PC-9 (cell line): ENCODE data around the gene PSMD4. TPM values are rescaled to one million over a fixed set of nuclear protein-coding genes. Genes with fewer than 3 reads are reported as not detected.

Experiments
- BruUV-seq: library from RNA; stranded (reverse); fragments of 400-500 nt; replicated peaks from 2 replicates; lab custom pipeline; 2021; lab: Mats Ljungman, UMichigan
- CTCF ChIA-PET: fragments of 300-600 bp; sonication (Branson Sonifier 250); formaldehyde crosslinking; loops from one replicate; lab custom pipeline; 2022; ENCODE audit warnings: antibody characterized with exemption; lab: Charles Lee
- POLR2A ChIA-PET: fragments of 300-600 bp; sonication (Branson Sonifier 250); formaldehyde crosslinking; loops from one replicate; lab custom pipeline; 2022; ENCODE audit warnings: antibody characterized with exemption; ENCODE audit not compliant: unreplicated experiment; lab: Charles Lee
- DNase-seq, 2 experiments: peaks; one replicate each; pipeline versions ENCODE4 v3.0.0 to v3.0.0-alpha.2; 2015 to 2022; ENCODE audit warnings: mixed read lengths in 1 of 2
- H2AFZ ChIP-seq: fragments of 200-600 bp; sonication (generic); 2 replicates; pipeline ENCODE4 v1.8.1; 2017; ENCODE audit warnings: antibody characterized with exemption
- H3F3A ChIP-seq: fragments of 200-600 bp; sonication (generic); 2 replicates; pipeline ENCODE4 v1.8.1; 2017; ENCODE audit warnings: antibody characterized with exemption, mild to moderate bottlenecking, low read depth; ENCODE audit not compliant: insufficient read depth
- H3K27ac ChIP-seq: fragments of 200-600 bp; sonication (generic); 2 replicates; pipeline ENCODE4 v1.6.1; 2016; ENCODE audit warnings: mixed run types
- H3K27me3 ChIP-seq: fragments of 200-600 bp; sonication (generic); 2 replicates; pipeline ENCODE4 v1.6.1; 2016; ENCODE audit warnings: low read depth, mixed run types; ENCODE audit not compliant: insufficient read depth
- H3K36me3 ChIP-seq: fragments of 200-600 bp; sonication (generic); 2 replicates; pipeline ENCODE4 v1.6.1; 2016; ENCODE audit warnings: low read depth, mixed run types
- H3K4me1 ChIP-seq: fragments of 200-600 bp; sonication (generic); replicated peaks from 2 replicates; pipeline ENCODE4 v1.6.1; 2016; ENCODE audit warnings: mixed run types; ENCODE audit not compliant: insufficient read depth
- H3K4me2 ChIP-seq: fragments of 200-600 bp; sonication (generic); 2 replicates; pipeline ENCODE4 v1.6.1; 2017; ENCODE audit warnings: mixed run types
- H3K4me3 ChIP-seq: fragments of 200-600 bp; sonication (generic); 2 replicates; pipeline ENCODE4 v1.6.1; 2016; ENCODE audit warnings: mixed run types
- H3K79me2 ChIP-seq: fragments of 200-600 bp; sonication (generic); 2 replicates; pipeline ENCODE4 v1.6.1; 2017; ENCODE audit warnings: low read depth, mixed run types
- H3K9me2 ChIP-seq: fragments of 200-600 bp; sonication (generic); 2 replicates; pipeline ENCODE4 v1.8.1; 2017; ENCODE audit warnings: mild to moderate bottlenecking; ENCODE audit not compliant: insufficient read depth
- H3K9me3 ChIP-seq: fragments of 200-600 bp; sonication (generic); 2 replicates; pipeline ENCODE4 v1.8.1; 2016; ENCODE audit warnings: low read depth; ENCODE audit not compliant: insufficient read depth
- H4K20me1 ChIP-seq: fragments of 200-600 bp; sonication (generic); 2 replicates; pipeline ENCODE4 v1.8.1; 2017; ENCODE audit not compliant: insufficient read depth
- CTCF ChIP-seq: fragments of 200-600 bp; sonication (generic); conservative IDR thresholded peaks from 2 replicates; pipeline ENCODE4 v1.6.1; 2017; ENCODE audit warnings: mixed run types, antibody characterized with exemption, mild to moderate bottlenecking, moderate library complexity
- EZH2 ChIP-seq: fragments of 200-600 bp; sonication (generic); IDR thresholded peaks from 2 replicates; pipeline ENCODE4 v1.8.0; 2017; ENCODE audit warnings: antibody characterized with exemption, low read depth
- intact Hi-C: fragments of 100-400 bp; cut with micrococcal nuclease; formaldehyde crosslinking; loops from one replicate; pipeline ENCODE4 v1.10.0; 2022; ENCODE audit not compliant: unreplicated experiment
- total RNA-seq: library from RNA; stranded (reverse); gene quantifications from 2 replicates; pipeline ENCODE4 v1.2.3, GENCODE V29; 2021

Gene PSMD4
- total RNA-seq, 1 experiment from 2014 or later, result 230 TPM

DNA sequence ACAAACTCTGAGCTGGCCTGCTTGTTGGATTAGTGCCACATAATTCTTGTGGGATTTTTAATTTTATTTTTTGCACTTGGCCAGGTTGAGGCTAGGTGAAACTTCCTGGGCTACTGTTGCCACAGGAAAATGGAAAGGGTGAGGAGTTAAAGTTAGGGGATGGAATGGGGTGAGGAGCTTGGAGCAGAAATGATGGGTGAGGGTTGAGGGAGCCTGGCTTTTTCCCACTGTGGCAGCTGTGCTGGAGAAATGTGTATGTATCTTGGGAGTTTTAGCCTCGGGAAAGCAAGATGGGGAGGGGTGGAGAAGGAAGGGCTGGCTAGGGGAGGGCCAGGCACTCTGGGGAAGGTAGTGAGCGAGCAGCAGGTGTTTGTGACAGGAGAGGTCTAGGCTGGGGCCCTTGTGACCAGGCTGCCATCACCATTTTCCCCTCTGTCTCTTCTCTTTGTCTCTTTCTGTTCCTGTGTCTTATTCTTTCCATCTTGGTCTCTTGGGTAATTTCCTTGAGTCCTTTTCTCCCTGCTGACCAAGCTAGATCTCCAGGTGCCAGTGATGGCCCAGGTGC, 29.6 kb downstream of the PSMD4 start:
- H4K20me1 ChIP-seq, result peaks cover 4% of the 10 kb centered on the region; the same call in 1 of the 2 replicates
- H3K27me3 ChIP-seq, result no peaks in the 10 kb centered on the region
- no TSS peak for BruUV-seq
- peak overlapping the region; percentile 62; the same call in 1 of the 2 replicates for H3K4me3 ChIP-seq
- CTCF ChIA-PET, result no interaction called here
- no peaks in the 10 kb centered on the region for H3K9me3 ChIP-seq
- DNase-seq, result no peak
- TF ChIP-seq EZH2, result no peak
- no peak for TF ChIP-seq CTCF
- H3K4me2 ChIP-seq, result peak overlapping the region; percentile 100
- POLR2A ChIA-PET, result interaction anchor here (0.7 kb wide), 2 partner anchors 412 to 1349 kb away, joined by 4 read pairs; no protein-coding TSS in a partner anchor
- peaks cover 4% of the 10 kb centered on the region; the same call in 1 of the 2 replicates for H3F3A ChIP-seq
- H3K9me2 ChIP-seq, result no peaks in the 10 kb centered on the region
- H2AFZ ChIP-seq, result no peak overlapping the region
- intact Hi-C loops, result loop anchor here (10.0 kb wide), 1 partner anchor 551 kb away; the partner anchor contains the start of genes C2CD4D and RORC
- no peak overlapping the region for H3K27ac ChIP-seq
- H3K36me3 ChIP-seq, result 0 out of 2 replicates have a peak, but pooled peaks cover 4% of the 10 kb centered on the region
- peaks cover 35% of the 10 kb centered on the region for H3K79me2 ChIP-seq
- peaks cover 13% of the 10 kb centered on the region; the same call in 1 of the 2 replicates for H3K4me1 ChIP-seq

GRCh38 chr1:151286619-151287340, 32.2 kb downstream of the PSMD4 start:
- Histone ChIP-seq H3K4me1 (peaks cover 13% of the 10 kb centered on the region; the same call in 1 of the 2 replicates), H3K4me3 (no peak overlapping the region), H4K20me1 (peaks cover 4% of the 10 kb centered on the region; the same call in 1 of the 2 replicates), H3K9me3 (no peaks in the 10 kb centered on the region), H3F3A (no peaks in the 10 kb centered on the region; the same call in 1 of the 2 replicates), H2AFZ (no peak overlapping the region), H3K36me3 (peaks cover 4% of the 10 kb centered on the region; the same call in 1 of the 2 replicates), H3K4me2 (no peak overlapping the region), H3K79me2 (peaks cover 35% of the 10 kb centered on the region), H3K27ac (no peak overlapping the region), H3K27me3 (no peaks in the 10 kb centered on the region), H3K9me2 (no peaks in the 10 kb centered on the region)
- ChIA-PET CTCF (no interaction called here), POLR2A (no interaction called here)
- no peak for TF ChIP-seq CTCF
- TF ChIP-seq EZH2, result no peak
- BruUV-seq, result no TSS peak
- no peak for DNase-seq
- intact Hi-C loops, result loop anchor here (10.0 kb wide), 1 partner anchor 548 kb away; the partner anchor contains the start of genes C2CD4D and RORC

DNA sequence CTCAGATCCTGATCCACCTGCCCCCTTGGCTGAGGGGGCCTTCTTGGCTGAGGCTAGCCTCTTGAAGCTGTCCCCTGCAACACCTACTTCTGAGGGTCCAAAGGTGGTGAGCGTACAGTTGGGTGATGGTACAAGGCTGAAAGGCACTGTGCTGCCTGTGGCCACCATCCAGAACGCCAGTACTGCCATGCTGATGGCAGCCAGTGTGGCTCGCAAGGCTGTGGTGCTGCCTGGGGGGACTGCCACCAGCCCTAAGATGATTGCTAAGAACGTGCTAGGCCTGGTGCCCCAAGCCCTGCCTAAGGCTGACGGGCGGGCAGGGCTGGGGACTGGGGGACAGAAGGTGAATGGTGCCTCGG, 32.8 kb downstream of the PSMD4 start:
- no peak for DNase-seq
- Histone ChIP-seq H2AFZ (no peak overlapping the region), H3K4me3 (no peak overlapping the region), H3K4me2 (no peak overlapping the region), H4K20me1 (peaks cover 4% of the 10 kb centered on the region; the same call in 1 of the 2 replicates), H3K27ac (no peak overlapping the region), H3K9me3 (no peaks in the 10 kb centered on the region), H3F3A (peaks cover 4% of the 10 kb centered on the region; the same call in 1 of the 2 replicates), H3K36me3 (peaks cover 4% of the 10 kb centered on the region; the same call in 1 of the 2 replicates), H3K79me2 (peaks cover 35% of the 10 kb centered on the region), H3K9me2 (no peaks in the 10 kb centered on the region), H3K4me1 (peaks cover 13% of the 10 kb centered on the region; the same call in 1 of the 2 replicates), H3K27me3 (no peaks in the 10 kb centered on the region)
- CTCF ChIA-PET, result no interaction called here
- TF ChIP-seq CTCF, result no peak
- no peak for TF ChIP-seq EZH2
- no TSS peak for BruUV-seq
- POLR2A ChIA-PET, result no interaction called here
- intact Hi-C loops, result loop anchor here (10.0 kb wide), 1 partner anchor 547 kb away; the partner anchor contains the start of genes C2CD4D and RORC
